Measurements from ENCODE around the gene RBM27.
A peak's percentile ranks its signal among the peaks of the same experiment; 100 is the strongest.
"Not testable (repeated sequence)": the region's sequence is repeated elsewhere in the genome, so short reads cannot be mapped to it uniquely, and the experiment has no call there.

RBM27 gene

GRCh38 chr5:146203011-146203871 is at the start of gene RBM27:
Gene RBM27 (plus strand): TSS chr5:146203605. CDS start chr5:146203766, 161 bp downstream.
- peak; percentile 99 for DNase-seq (ENCODE audit: low spot score)

- DNase-seq (ENCODE audit: low spot score): no peak
Observed at GRCh38 chr5:146158255-146158654, 45.1 kb upstream of the RBM27 start.

- DNase-seq (ENCODE audit: low spot score): no peak
Observed at GRCh38 chr5:146164382-146164781, 39.0 kb upstream of the RBM27 start.

GRCh38 chr5:146165460-146165859 is 37.9 kb upstream of the RBM27 start:
- no peak for DNase-seq (ENCODE audit: low spot score)

- no peak for DNase-seq (ENCODE audit: low spot score)
Observed at GRCh38 chr5:146165903-146166302, 37.5 kb upstream of the RBM27 start.

GRCh38 chr5:146169076-146169475 is 34.3 kb upstream of the RBM27 start:
- no peak for DNase-seq (ENCODE audit: low spot score)

- not testable (repeated sequence) for DNase-seq (ENCODE audit: low spot score)
Observed at GRCh38 chr5:146173049-146173448, 30.4 kb upstream of the RBM27 start.

- no peak for DNase-seq (ENCODE audit: low spot score)
Observed at GRCh38 chr5:146173597-146173996, 29.8 kb upstream of the RBM27 start.

- DNase-seq (ENCODE audit: low spot score): no peak
Observed at GRCh38 chr5:146176805-146177204, 26.6 kb upstream of the RBM27 start.

GRCh38 chr5:146179696-146180095 is 23.7 kb upstream of the RBM27 start:
- no peak for DNase-seq (ENCODE audit: low spot score)

- DNase-seq (ENCODE audit: low spot score): not testable (repeated sequence)
Observed at GRCh38 chr5:146183403-146183802, 20.0 kb upstream of the RBM27 start.

GRCh38 chr5:146185161-146185560 is 18.2 kb upstream of the RBM27 start:
- no peak for DNase-seq (ENCODE audit: low spot score)

GRCh38 chr5:146188358-146188757 is 15.0 kb upstream of the RBM27 start:
- DNase-seq (ENCODE audit: low spot score): peak; percentile 30

- no peak for DNase-seq (ENCODE audit: low spot score)
Observed at GRCh38 chr5:146192571-146193043, 10.8 kb upstream of the RBM27 start.

- peak; percentile 7 for DNase-seq (ENCODE audit: low spot score)
Observed at GRCh38 chr5:146193285-146193684, 10.1 kb upstream of the RBM27 start.

- not testable (repeated sequence) for DNase-seq (ENCODE audit: low spot score)
Observed at GRCh38 chr5:146194997-146195396, 8.4 kb upstream of the RBM27 start.

GRCh38 chr5:146196459-146197048 is 6.9 kb upstream of the RBM27 start:
- DNase-seq (ENCODE audit: low spot score): no peak

- DNase-seq (ENCODE audit: low spot score): no peak
Observed at GRCh38 chr5:146199176-146199815, 4.1 kb upstream of the RBM27 start.

- not testable (repeated sequence) for DNase-seq (ENCODE audit: low spot score)
Observed at GRCh38 chr5:146201795-146202194, 1.6 kb upstream of the RBM27 start.

- no peak for DNase-seq (ENCODE audit: low spot score)
Observed at GRCh38 chr5:146203872-146204192, 427 bp downstream of the RBM27 start.

- DNase-seq (ENCODE audit: low spot score): no peak
Observed at GRCh38 chr5:146205499-146206202, 2.2 kb downstream of the RBM27 start.

- DNase-seq (ENCODE audit: low spot score): no peak
Observed at GRCh38 chr5:146206257-146206656, 2.9 kb downstream of the RBM27 start.
